ENCODE measurements around the gene SLC5A9. TPM values are rescaled to one million over a fixed set of nuclear protein-coding genes. Genes with fewer than 3 reads are reported as not detected.

The SLC5A9 gene
- total RNA-seq: 7.2 and 8.8 TPM in 2 replicates
- long read RNA-seq, transcript SLC5A9-203 (14 exons, 3,195 nt): major isoform, 7 of 17 reads
- long read RNA-seq, partial matches to known transcripts: 4 of 17 reads
- long read RNA-seq, other reads (novel, unspliced or antisense): 6 of 17 reads

DNA sequence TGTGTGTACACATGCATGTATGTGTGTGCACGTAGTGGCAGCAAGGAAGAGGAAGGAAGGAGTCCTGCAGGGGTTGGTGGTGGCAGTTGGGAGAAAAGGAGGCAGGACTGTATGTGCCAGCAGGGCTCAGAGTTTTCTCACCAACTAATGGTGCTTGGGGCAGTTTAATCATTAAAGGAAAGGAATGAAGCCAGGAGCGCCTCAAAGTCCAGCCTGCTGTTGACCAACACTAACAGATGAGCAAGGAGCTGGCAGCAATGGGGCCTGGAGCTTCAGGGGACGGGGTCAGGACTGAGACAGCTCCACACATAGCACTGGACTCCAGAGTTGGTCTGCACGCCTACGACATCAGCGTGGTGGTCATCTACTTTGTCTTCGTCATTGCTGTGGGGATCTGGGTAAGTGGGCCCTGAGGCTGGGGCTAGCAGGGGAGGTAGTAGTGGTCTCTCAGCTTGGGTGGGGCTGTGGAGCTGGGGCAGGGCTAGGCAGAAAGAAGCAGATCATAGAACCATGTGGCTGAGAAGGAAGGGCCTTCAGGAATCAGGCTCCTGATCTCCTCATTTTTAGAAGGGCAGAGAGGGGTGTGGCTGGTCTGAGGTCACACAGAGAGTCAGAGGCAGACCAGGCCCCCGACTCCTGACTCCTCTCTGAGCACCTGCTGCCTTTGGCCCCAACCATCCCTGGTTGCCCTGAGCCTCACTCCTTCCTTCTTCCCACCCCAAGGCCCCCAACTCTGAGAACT is at the start of gene SLC5A9:
Gene SLC5A9 (plus strand): TSS at position 216 of the 742 bp plus-strand sequence. CDS start 21 bp downstream, at position 237.
- TF ChIP-seq, protein P1, sequence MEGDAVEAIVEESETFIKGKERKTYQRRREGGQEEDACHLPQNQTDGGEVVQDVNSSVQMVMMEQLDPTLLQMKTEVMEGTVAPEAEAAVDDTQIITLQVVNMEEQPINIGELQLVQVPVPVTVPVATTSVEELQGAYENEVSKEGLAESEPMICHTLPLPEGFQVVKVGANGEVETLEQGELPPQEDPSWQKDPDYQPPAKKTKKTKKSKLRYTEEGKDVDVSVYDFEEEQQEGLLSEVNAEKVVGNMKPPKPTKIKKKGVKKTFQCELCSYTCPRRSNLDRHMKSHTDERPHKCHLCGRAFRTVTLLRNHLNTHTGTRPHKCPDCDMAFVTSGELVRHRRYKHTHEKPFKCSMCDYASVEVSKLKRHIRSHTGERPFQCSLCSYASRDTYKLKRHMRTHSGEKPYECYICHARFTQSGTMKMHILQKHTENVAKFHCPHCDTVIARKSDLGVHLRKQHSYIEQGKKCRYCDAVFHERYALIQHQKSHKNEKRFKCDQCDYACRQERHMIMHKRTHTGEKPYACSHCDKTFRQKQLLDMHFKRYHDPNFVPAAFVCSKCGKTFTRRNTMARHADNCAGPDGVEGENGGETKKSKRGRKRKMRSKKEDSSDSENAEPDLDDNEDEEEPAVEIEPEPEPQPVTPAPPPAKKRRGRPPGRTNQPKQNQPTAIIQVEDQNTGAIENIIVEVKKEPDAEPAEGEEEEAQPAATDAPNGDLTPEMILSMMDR (IDR thresholded peaks at IDR 0.05; ENCODE audit: unreplicated experiment): no peak
- peak within 1 kb of the TSS; percentile 60 for H3K27ac Mint-ChIP-seq
- peak within 1 kb of the TSS; percentile 11 for H3K4me3 Mint-ChIP-seq (ENCODE audit: low read depth)
- H3K27me3 Mint-ChIP-seq: peaks cover 4% of the 10 kb centered on the region
- no peaks in the 10 kb centered on the region for H3K9me3 Mint-ChIP-seq (ENCODE audit: low read depth)
- DNase-seq (ENCODE audit: low spot score, unreplicated experiment): no peak
- no peaks in the 10 kb centered on the region for H3K36me3 Mint-ChIP-seq (ENCODE audit: insufficient read depth)
- H3K4me1 Mint-ChIP-seq (ENCODE audit: low read depth): peaks cover 17% of the 10 kb centered on the region

DNA sequence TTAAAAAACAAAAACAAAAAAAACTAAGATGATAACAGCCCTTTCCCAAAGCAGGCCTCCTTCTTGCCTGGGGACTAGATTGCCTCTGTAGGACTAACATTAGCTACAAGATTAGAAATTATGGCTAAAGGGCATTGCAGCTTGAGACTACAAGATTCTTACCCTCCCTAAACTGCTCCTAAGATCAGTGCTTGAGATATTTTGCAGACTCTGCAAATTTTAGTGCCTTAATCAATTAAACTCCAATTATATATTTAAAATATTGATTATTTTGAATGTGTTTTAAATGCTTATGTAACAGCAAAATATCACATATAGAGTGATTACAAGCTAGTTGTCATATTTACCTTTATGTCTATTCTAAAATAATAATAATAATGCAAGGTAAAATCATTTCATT is 47.4 kb upstream of the SLC5A9 start:
- H3K36me3 Mint-ChIP-seq (ENCODE audit: insufficient read depth): peaks cover 6% of the 10 kb centered on the region

DNA sequence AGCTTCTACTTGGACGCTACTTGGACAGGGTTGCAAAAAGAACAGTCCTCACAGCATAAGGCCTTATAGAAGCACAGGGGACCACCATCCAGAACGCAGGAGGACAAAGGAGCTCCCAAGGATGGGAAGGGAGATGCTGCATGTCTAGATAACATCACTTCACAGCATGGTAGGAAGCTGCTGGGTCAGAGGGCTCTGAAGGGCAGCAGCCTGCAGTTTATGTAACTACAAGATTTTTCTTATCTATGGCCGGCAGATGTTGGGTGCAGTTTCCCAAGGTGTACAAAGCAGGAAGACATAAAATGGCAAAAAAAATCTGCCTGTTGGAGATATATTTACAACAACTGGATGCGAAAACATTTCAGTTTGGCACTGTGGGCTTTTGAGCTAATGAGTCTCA is 45.3 kb upstream of the SLC5A9 start:
- Mint-ChIP-seq H3K4me1 (ENCODE audit: low read depth) (peaks cover 4% of the 10 kb centered on the region), H3K9me3 (ENCODE audit: low read depth) (peaks cover 7% of the 10 kb centered on the region), H3K27ac (no peak overlapping the region), H3K36me3 (ENCODE audit: insufficient read depth) (no peaks in the 10 kb centered on the region), H3K4me3 (ENCODE audit: low read depth) (no peak overlapping the region), H3K27me3 (no peaks in the 10 kb centered on the region)
- no peak for DNase-seq (ENCODE audit: low spot score, unreplicated experiment)
- TF ChIP-seq, protein P1 (IDR thresholded peaks at IDR 0.05; ENCODE audit: unreplicated experiment): no peak

More for the DNA sequence above, 47.4 kb upstream of the SLC5A9 start:
- H3K27me3 Mint-ChIP-seq: no peaks in the 10 kb centered on the region
- H3K4me3 Mint-ChIP-seq (ENCODE audit: low read depth): no peak overlapping the region
- TF ChIP-seq, protein P1 (IDR thresholded peaks at IDR 0.05; ENCODE audit: unreplicated experiment): no peak
- peaks cover 4% of the 10 kb centered on the region for H3K4me1 Mint-ChIP-seq (ENCODE audit: low read depth)
- H3K27ac Mint-ChIP-seq: peak overlapping the region; percentile 91
- no peak for DNase-seq (ENCODE audit: low spot score, unreplicated experiment)
- H3K9me3 Mint-ChIP-seq (ENCODE audit: low read depth): peaks cover 22% of the 10 kb centered on the region

DNA sequence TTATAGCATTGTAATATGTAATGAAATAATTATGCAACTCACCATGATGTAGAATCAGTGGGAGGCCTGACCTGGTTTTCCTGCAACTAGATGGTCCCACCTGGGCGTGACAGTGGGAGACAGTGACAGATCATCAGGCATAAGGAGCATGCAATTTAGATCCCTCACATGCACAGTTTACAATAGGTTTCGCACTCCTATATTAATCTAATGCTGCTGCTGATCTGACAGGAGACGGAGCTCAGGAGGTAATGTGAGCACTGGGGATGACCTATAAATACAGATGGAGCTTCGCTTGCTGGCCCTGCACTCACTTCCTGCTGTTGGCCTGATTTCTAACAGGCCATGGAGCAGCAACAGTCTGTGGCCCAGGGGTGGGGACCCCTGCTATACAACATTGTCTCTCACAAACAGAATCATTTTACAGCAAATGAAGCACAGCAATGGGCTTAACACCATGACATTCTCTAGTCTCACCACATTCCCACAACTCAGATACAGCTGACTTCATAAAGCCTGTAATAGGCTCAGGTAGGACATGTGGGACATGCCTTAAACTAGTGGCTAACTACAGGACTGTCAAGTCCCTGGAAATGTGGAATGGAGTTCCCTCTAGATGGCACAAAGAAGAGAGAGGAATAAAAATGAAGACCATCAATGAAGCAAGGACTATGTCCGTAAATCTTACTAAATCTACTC is 40.7 kb upstream of the SLC5A9 start:
- peaks cover 2% of the 10 kb centered on the region for H3K4me1 Mint-ChIP-seq (ENCODE audit: low read depth)
- TF ChIP-seq, protein P1 (IDR thresholded peaks at IDR 0.05; ENCODE audit: unreplicated experiment): no peak
- H3K27ac Mint-ChIP-seq: no peak overlapping the region
- peaks cover 23% of the 10 kb centered on the region for H3K9me3 Mint-ChIP-seq (ENCODE audit: low read depth)
- H3K4me3 Mint-ChIP-seq (ENCODE audit: low read depth): no peak overlapping the region
- H3K27me3 Mint-ChIP-seq: no peaks in the 10 kb centered on the region
- H3K36me3 Mint-ChIP-seq (ENCODE audit: insufficient read depth): peaks cover 9% of the 10 kb centered on the region
- no peak for DNase-seq (ENCODE audit: low spot score, unreplicated experiment)

DNA sequence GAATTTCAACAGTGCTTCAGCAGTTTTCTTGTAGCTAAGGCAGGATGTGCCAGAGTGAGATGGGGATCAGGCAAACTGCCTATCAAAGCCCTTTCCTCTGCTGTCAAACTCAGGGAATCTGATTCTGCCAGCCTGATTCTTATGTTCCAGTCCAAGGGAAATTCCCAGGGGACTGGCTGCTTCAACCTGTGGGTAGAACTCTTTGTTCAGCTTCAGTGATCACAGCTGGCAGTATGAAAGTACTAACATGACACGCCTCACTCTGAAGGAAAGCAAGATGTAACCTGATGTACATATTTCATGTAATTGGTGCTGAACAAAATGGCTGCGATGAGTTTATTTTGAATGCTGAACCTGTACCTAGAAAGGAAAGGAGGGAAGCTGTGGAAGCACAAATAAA is 40.1 kb upstream of the SLC5A9 start:
- TF ChIP-seq, protein P1 (IDR thresholded peaks at IDR 0.05; ENCODE audit: unreplicated experiment): no peak
- Mint-ChIP-seq H3K27ac (no peak overlapping the region), H3K9me3 (ENCODE audit: low read depth) (peaks cover 27% of the 10 kb centered on the region), H3K4me1 (ENCODE audit: low read depth) (no peaks in the 10 kb centered on the region), H3K36me3 (ENCODE audit: insufficient read depth) (peaks cover 12% of the 10 kb centered on the region), H3K4me3 (ENCODE audit: low read depth) (no peak overlapping the region), H3K27me3 (no peaks in the 10 kb centered on the region)
- no peak for DNase-seq (ENCODE audit: low spot score, unreplicated experiment)

All from progenitor cell of endocrine pancreas (in vitro differentiated cells).